Sigmoid colon (tissue), 7 donors: ENCODE data around the gene SMAP1. TPM values are rescaled to one million over a fixed set of nuclear protein-coding genes. Genes with fewer than 3 reads are reported as not detected.
A peak's percentile ranks its signal among the peaks of the same experiment; 100 is the strongest.

ENCODE experiments used
- DNase-seq: peaks from one replicate; pipeline ENCODE4 v3.0.0-alpha.2; 2019
- H3K27ac ChIP-seq, 4 donors: fragments of 200-600 bp; sonication (generic); one replicate each; pipeline ENCODE4 v1.5.1; 2016 to 2019; ENCODE audit warnings: mild to moderate bottlenecking in 1 of 4
- H3K27me3 ChIP-seq, 3 donors: fragments of 200-600 bp; sonication (generic); one replicate each; pipeline ENCODE4 v1.5.1; 2019; ENCODE audit warnings: mild to moderate bottlenecking in 1 of 3
- H3K36me3 ChIP-seq, 4 donors: fragments of 200-600 bp; sonication (generic); one replicate each; pipeline ENCODE4 v1.5.1; 2016 to 2019
- H3K4me1 ChIP-seq, 4 donors: fragments of 200-600 bp; sonication (generic); one replicate each; pipeline ENCODE4 v1.5.1; 2017 to 2019
- H3K4me3 ChIP-seq, 4 donors: fragments of 200-600 bp; sonication (generic); one replicate each; pipeline ENCODE4 v1.5.1; 2017 to 2019; ENCODE audit warnings: mild to moderate bottlenecking in 2 of 4, moderate library complexity in 1 of 4
- H3K9me3 ChIP-seq, 4 donors: fragments of 200-600 bp in 3 of 4; sonication (generic) in 3 of 4; one replicate each; pipeline versions ENCODE4 v1.5.1 to v1.6.1; 2013 to 2019
- CTCF ChIP-seq, 4 experiments: fragments of 450-650 bp in 3 of 4; fragments of 200-600 bp in 1 of 4; IDR thresholded peaks; one replicate each; pipeline ENCODE4 v1.5.1; 2016 to 2019; ENCODE audit warnings: antibody characterized with exemption in 4 of 4, mild to moderate bottlenecking in 3 of 4, moderate library complexity in 2 of 4
- EP300 ChIP-seq, 4 donors: sonication (generic); formaldehyde crosslinking; IDR thresholded peaks; one replicate each; pipeline ENCODE4 v1.6.1; 2017; ENCODE audit warnings: antibody characterized with exemption in 4 of 4
- POLR2A ChIP-seq, 2 donors: fragments of 450-650 bp; IDR thresholded peaks; one replicate each; pipeline ENCODE4 v1.6.1; 2016; ENCODE audit warnings: antibody characterized with exemption in 2 of 2, mild to moderate bottlenecking in 2 of 2, moderate library complexity in 2 of 2
- POLR2AphosphoS5 ChIP-seq, 4 donors: sonication (generic); formaldehyde crosslinking; IDR thresholded peaks; one replicate each; pipeline ENCODE4 v1.6.1; 2017; ENCODE audit warnings: antibody characterized with exemption in 4 of 4
- WGBS, 2 donors: extraction: QIAGEN DNeasy Blood & Tissue Kit; methylation state at CpG; one replicate each; pipeline ENCODE4 v1.1.7; 2013; 5-methylcytosine and 5-hydroxymethylcytosine counted together
- intact Hi-C: fragments of 100-400 bp; cut with DNase I; formaldehyde crosslinking; loops from one replicate; pipeline ENCODE4 v1.15.1; 2023
- polyA plus RNA-seq, 3 donors: library from polyadenylated mRNA; stranded (reverse); fragments of 200-250 nt; gene quantifications; one replicate each; pipeline ENCODE4 v1.2.3, GENCODE V29; 2013
- total RNA-seq, 4 donors: library from RNA; depleted of rRNA; stranded (reverse); fragments of >200 nt; gene quantifications; one replicate each; pipeline ENCODE4 v1.1.0, GENCODE V29; 2016
- donor health status: healthy with polysubstance abuse.
- donor health status: Bipolar disorder and iron deficiency.
- donor health status: healthy.

Gene SMAP1
- total and polyA plus RNA-seq, 7 donors, result 19.7 to 41.4 (median 26.7) TPM

GRCh38 chr6:70693887-70694286 lies 26.2 kb downstream of the SMAP1 start:
- no peak for TF ChIP-seq POLR2AphosphoS5 (IDR thresholded peaks at IDR 0.05)
- no peak for TF ChIP-seq EP300 (IDR thresholded peaks at IDR 0.05)
- no peak for TF ChIP-seq CTCF (IDR thresholded peaks at IDR 0.05)
- no peak for TF ChIP-seq POLR2A (IDR thresholded peaks at IDR 0.05)
- no peaks in the 10 kb centered on the region for H3K36me3 ChIP-seq
- H3K27me3 ChIP-seq, result no peaks in the 10 kb centered on the region
- H3K27ac ChIP-seq, result no peak overlapping the region
- peaks cover 0 to under 1% (median 0%) of the 10 kb centered on the region in 4 donors for H3K4me1 ChIP-seq
- H3K9me3 ChIP-seq, result no peaks in the 10 kb centered on the region
- WGBS, 2 donors, result 46 to 70% methylated on average over 1 of the region's 1 CpG
- H3K4me3 ChIP-seq, result no peak overlapping the region
- no peak for DNase-seq
- intact Hi-C loops, result no loop called here

GRCh38 chr6:70694371-70694770 lies 26.7 kb downstream of the SMAP1 start:
- no peak for TF ChIP-seq POLR2A (IDR thresholded peaks at IDR 0.05)
- TF ChIP-seq POLR2AphosphoS5 (IDR thresholded peaks at IDR 0.05), result no peak
- no peak for TF ChIP-seq EP300 (IDR thresholded peaks at IDR 0.05)
- intact Hi-C loops, result no loop called here

GRCh38 chr6:70700922-70701876 lies 33.5 kb downstream of the SMAP1 start:
- intact Hi-C loops, result loop anchor here (10.0 kb wide), 1 partner anchor 254 kb away; the partner anchor contains the start of gene B3GAT2
- Histone ChIP-seq H3K27ac (no peak overlapping the region), H3K9me3 (no peaks in the 10 kb centered on the region), H3K27me3 (no peaks in the 10 kb centered on the region), H3K4me3 (no peak overlapping the region), H3K36me3 (peaks cover 0 to 3% (median 0%) of the 10 kb centered on the region in 4 donors), H3K4me1 (peaks cover 0 to 17% (median 8%) of the 10 kb centered on the region in 4 donors)
- DNase-seq, result no peak
- TF ChIP-seq POLR2AphosphoS5 (IDR thresholded peaks at IDR 0.05) (no peak), EP300 (IDR thresholded peaks at IDR 0.05) (no peak), CTCF (IDR thresholded peaks at IDR 0.05) (no peak), POLR2A (IDR thresholded peaks at IDR 0.05) (no peak)
- 87 to 88% methylated on average over 10 of the region's 10 CpGs for WGBS, 2 donors

More at GRCh38 chr6:70694371-70694770, 26.7 kb downstream of the SMAP1 start:
- Histone ChIP-seq H3K9me3 (no peaks in the 10 kb centered on the region), H3K4me3 (no peak overlapping the region), H3K27ac (no peak overlapping the region), H3K4me1 (peaks cover 0 to 5% (median 0%) of the 10 kb centered on the region in 4 donors), H3K27me3 (no peaks in the 10 kb centered on the region), H3K36me3 (no peaks in the 10 kb centered on the region)
- WGBS, 2 donors, result 96 to 98% methylated on average over 1 of the region's 1 CpG
- DNase-seq, result no peak

- intact Hi-C loops, result loop anchor here (1.0 to 10.0 kb wide), 2 partner anchors 179 to 249 kb away; partner anchors contain the start of gene B3GAT2
- TF ChIP-seq EP300 (IDR thresholded peaks at IDR 0.05) (no peak), POLR2AphosphoS5 (IDR thresholded peaks at IDR 0.05) (no peak), CTCF (IDR thresholded peaks at IDR 0.05) (no peak)
- Histone ChIP-seq H3K9me3 (no peaks in the 10 kb centered on the region), H3K27ac (no peak overlapping the region), H3K27me3 (no peaks in the 10 kb centered on the region), H3K36me3 (no peaks in the 10 kb centered on the region), H3K4me1 (peaks cover 0 to 17% (median 8%) of the 10 kb centered on the region in 4 donors), H3K4me3 (no peak overlapping the region)
- 82 to 86% methylated on average over 2 of the region's 2 CpGs for WGBS, 2 donors
- DNase-seq, result no peak
These were observed 38.1 kb downstream of the SMAP1 start for GRCh38 chr6:70705772-70706171.

- Histone ChIP-seq H3K4me1 (peaks cover 0 to 11% (median under 1%) of the 10 kb centered on the region in 4 donors), H3K27me3 (no peaks in the 10 kb centered on the region), H3K9me3 (no peaks in the 10 kb centered on the region), H3K36me3 (no peaks in the 10 kb centered on the region), H3K27ac (no peak overlapping the region), H3K4me3 (no peak overlapping the region)
- intact Hi-C loops, result loop anchor here (1.0 to 10.0 kb wide), 2 partner anchors 178 to 248 kb away; partner anchors contain the start of gene B3GAT2
- no peak for DNase-seq
- no peak for TF ChIP-seq POLR2A (IDR thresholded peaks at IDR 0.05)
- TF ChIP-seq CTCF (IDR thresholded peaks at IDR 0.05), result peak; percentile 19 to 60 (median 28)
- 1 to 3% methylated on average over 3 of the region's 3 CpGs for WGBS, 2 donors
These were observed 38.9 kb downstream of the SMAP1 start for GRCh38 chr6:70706491-70707123.
